ENCODE data around the gene AQP7.
A peak's percentile ranks its signal among the peaks of the same experiment; 100 is the strongest.
"Not testable (repeated sequence)": the region's sequence is repeated elsewhere in the genome, so short reads cannot be mapped to it uniquely, and the experiment has no call there.

Gene AQP7

DNA sequence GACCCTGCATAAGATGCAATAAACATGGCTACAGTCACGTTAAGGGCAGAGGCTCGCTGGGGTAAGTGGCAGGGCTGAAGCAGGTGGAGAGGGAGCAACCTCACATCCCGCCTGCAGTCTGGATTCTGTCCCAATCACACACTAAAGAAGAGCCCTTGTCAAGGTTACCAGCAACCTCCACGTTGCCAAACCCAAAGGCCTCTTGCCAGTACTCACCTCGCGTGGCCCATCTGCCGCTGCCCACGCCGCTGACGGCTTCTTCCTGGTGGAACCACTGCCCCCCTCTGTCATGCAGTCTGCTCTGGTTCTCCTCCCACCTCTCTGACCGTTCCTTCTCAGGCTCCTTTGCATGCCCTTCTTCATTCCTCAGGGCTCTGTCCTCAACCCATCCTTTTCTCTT is 8.8 kb downstream of the AQP7 start:
- no peak for DNase-seq

DNA sequence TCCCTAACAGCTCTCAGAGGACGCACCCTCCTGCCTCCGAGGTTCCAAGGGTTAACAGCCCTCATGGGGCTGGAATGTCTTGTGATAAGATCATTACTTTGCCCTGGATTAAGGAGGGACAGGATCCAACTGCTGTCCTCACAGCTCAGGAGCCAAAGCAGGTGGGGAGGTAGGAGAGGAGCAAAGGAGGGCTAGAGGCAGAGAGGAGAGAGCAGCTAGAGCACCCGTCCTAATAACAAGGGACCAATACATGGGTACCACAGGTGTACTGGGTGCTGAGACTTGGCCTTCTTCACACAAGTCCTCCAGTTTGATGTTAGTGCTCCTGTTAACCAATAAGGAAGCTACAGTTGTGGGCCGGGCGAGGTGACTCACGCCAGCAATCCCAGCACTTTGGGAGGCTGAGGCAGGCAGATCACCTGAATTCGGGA is 9.8 kb downstream of the AQP7 start:
- DNase-seq = not testable (repeated sequence)

DNA sequence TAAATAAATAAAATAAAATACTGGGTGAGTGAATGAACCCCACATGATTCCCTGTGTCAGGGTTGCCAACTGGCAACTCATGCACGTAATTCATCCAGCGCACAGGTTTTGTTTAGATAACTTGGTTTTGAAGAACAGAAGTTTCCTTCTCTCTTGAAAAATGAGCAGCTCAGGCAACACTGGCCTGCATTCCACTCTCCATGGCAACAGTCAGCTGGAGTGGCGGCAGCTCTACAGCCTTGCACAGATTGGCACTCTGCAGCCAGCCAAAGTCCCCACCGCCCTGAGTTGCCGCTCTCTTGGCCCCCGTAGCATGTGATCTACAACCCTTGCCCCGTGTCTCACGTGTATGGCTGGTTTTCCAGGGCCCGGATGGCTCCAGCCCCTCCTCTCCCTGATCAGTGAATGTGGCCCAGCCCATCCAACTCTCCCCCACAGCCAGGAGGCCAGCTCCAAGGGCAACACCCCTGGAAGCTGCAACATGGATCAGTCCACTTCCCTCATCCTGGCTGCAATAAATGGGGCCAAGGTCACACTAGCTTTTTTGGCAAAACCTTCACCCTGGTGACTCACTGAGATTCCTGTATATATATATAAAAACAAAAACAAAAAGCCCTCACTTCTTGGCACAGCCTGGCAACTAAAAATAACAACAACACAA is 11.1 kb downstream of the AQP7 start:
- not testable (repeated sequence) for DNase-seq

DNA sequence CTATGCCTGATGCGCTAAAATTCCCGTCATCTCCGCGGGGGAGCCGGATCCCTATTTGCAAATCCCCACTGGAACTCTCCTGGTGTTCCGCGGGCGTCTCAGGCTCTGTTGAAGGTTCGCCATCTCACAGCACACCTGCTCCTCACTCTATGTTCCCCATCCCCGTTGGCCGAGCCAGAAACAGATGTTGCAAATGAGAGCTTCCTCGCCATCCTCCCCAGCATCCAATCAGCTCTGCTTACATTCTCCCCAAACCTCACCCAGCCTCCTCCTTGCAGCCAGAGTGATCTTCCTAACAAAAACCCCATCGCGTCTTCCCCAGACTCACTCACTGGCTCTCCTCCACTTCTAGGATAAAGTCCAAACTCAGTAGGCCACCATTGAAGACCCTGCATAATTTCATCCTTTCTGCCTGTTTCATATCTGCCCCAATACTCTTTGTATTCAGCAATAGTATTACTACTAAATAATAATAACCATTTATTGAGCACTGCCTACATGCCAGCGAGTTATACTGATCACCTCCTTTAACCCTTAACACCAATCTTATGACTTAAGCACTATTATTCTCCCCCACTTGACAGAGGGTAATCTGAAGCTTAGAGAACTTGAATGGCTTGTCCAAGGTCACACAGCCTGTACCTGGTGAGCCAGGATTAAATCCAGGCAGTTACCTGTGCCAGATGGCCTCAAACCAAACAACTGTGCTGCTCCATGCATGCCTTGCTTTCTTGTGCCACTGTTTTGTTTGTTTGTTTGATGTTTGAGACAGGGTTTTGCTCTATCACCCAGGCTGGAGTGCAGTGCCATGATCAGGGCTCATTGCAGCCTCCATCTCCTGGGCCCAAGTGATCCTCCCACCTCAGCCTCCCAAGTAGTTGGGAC is 14.0 kb downstream of the AQP7 start:
- DNase-seq = no peak

DNA sequence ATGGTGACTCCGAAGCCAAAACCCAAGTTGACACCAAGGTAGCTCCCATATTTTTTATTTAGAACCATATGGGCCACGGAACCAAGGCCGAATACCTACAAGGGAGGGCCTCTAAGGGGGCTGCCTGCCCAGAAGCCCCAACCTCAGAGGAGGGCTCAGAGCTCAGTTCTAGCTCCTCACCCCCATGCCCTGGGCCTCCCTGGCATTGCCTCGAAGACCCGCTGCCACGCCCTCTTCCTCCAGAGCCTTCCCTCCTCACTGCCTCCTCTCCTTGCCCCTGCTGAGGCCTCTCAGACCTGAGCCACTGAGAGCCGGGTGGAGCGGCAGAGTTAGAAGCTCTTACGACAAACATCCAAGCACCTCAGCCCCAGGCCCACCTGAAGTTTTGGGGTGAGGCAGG is 15.4 kb downstream of the AQP7 start:
- DNase-seq = not testable (repeated sequence)

DNA sequence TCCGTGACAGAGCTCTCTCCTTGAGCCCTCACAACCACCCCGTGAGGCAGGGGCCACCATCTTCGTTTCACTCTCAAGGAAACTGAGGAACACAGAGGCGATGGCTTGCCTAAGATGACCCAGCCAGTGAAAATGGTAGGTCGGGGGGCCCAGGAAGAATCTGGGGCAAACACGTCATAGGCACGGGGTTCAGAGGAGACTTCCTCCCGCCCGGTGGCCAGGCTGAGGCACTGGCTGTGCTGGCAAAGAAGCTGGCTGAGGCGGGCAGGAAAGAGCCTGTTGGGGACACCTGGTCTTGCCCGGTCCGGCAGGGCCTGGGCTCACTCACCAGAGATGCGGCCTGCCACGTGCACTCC is 15.7 kb downstream of the AQP7 start:
- not testable (repeated sequence) for DNase-seq

DNA sequence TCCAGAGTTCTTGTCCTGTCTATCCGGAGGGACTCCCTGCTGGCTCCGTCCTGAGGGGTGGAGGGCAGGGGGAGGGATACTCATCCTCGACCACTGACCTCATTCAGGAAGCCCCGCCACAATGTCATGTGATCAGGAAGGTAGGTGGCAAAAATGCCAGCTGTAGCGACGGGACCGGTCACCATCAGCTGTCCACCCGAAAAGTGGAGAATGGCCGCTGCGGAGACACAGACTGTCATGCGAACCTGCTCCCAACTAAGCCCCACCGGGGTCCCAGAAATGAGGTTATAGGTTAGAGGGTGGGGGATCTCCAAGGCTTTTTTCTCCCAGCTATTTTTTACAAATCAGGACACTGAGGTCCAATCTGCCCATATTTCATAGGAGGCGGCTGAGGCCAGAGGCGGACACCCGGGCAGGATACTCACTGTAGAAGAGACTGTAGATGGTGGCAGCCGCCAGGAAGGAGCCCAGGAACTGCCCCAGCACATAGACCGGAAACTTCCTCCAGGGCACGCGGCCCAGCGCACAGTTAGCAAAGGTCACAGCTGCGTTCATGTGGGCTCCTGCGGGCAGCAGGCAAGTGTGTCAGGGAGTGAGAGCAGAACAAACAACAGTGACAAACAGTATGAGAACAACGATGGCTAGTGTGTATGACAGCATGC is 16.3 kb downstream of the AQP7 start:
- DNase-seq = not testable (repeated sequence)

DNA sequence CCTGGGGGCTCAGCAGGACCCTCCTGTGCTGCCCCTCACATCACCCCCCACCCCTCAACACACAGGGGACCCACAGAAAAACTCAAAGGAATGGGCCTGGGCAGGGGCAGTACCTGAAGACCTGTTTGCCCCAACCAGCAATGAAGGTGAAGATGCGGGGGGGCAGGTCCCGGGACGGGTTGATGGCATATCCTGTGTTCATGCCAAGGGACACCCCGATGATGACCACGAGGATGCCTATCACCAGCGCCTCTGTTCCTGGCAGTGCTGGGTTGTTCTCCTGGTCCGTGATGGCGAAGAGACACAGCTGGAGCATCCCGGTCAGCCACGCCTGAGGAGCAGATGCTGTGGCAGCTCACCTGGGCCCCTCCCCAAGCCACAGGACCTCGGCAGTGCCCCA is 16.8 kb downstream of the AQP7 start:
- not testable (repeated sequence) for DNase-seq

DNA sequence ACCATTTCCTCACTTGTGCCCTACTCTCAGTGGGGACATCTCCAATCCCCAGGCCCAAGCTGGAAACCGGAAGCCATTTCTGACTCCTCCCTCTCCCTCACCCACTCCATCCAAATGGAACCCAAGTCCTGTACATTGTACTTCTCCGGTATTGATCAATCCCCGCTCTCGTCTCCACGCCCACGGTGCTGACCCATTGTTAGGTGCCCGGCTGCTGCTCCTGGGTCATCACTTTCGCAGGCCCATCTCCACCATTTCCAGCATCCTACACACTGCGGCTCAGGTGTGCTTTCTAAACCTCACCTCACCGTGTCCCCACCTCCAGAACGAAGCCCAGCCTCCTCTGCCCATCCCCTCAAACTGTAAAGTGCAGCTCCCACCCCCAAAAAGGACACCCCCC is 19.0 kb downstream of the AQP7 start:
- DNase-seq = not testable (repeated sequence)

DNA sequence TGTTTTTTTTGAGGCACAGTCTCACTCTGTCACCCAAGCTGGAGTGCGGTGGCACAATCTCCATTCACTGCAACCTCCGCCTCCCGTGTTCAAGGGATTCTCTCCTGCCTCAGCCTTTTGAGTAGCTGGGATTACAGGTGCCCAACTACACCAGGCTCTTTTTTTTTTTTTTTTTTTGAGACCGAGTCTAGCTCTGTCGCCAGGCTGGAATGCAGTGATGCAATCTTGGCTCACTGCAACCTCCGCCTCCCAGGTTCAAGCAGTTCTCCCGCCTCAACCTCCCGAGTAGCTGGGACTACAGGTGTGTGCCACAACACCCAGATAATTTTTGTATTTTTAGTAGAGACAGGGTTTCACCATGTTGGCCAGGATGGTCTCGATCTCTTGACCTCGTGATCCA is 20.0 kb downstream of the AQP7 start:
- not testable (repeated sequence) for DNase-seq

DNA sequence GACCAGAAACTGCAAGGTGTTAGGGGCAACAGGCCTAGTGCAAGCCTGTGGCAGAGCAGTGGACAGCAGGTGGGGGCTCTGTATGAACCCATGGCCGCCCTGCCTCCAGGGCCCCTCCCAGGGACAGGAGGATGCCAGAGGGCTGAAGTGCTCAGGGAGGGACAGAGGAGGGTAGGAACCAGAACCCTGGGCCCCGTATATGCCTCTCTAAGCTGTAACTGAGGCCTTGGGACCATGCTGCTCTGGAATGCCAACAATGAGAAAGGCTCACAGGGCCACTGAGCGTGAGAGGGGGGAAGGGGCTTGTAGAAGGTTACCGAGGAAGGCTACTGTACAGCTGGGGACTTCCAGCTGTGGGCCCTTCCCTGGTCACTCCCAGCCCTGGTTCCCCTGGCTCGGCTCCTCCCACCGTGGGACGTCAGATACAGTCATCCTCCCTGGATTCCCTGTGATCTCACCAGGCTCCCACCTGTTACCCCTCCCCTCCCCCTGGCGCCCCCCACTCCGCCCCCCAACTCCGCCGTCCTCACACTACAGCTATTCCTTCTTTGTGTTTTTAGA is 21.1 kb downstream of the AQP7 start:
- DNase-seq = no peak

DNA sequence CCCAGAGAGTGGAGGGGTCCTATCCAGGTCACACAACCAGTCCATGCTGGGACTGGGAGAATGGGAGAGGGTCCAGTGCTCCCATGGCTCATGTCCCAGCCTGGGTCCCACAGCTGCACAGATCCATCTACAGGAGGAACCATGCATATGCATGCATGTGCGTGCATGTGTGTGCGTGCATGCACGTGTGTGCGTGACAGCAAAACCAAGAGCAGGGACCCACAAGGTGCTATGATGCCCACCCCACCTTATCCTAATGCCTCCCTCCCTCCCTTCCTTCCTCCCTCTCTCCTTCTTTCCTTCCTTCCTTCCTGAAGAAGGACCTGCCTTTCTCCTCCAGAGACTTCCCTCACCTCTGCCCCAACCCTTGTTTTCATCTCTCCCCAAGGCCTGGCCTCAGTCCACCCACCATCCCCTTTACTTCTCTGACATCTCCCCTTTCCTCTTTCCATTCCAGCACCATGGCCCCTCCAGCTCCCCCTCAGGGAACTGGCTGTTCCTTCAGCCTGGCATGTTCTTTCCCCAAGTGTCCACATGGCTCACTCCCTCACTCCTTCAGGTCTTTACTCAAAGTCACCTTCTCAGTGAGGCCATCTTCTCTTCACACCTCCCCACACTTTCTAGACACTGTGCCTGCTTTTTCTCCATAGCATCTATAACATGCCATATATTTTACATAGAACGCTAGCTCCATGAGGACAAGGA is 21.8 kb downstream of the AQP7 start:
- DNase-seq = no peak

DNA sequence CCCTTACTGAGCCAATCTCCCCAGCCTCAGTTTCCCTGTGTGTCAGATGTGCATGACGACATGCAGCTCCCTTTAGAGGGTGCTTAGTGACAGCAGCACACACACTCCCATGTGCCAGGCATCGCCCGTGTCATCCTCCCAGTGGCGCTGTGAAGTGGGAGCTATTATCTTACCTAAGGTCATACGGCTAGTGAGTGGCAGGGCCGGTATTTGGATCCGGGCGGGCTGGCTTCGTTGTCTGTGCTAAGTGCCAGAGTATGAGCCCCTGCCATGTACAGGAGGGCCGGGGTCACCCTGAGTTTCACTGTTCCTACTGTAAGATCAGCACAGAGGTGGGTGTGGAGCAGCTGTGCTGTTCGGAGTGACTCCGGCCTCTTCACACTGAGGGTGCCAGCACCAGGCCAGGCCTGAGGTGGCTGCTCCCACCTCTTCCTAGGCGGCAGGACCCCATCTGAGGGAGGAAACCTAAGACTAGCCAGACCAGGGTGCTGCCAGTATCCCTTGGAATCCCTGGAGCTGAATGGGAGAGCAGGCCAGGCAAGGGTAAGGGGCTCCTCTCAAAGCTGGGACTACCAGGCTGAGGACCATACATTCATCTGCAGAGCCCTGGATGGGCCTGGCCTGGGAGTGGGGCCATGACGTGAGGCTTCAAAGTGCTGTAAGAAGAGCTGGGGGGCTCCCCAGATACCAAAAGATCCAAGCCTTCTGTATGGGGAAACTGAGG is 22.5 kb downstream of the AQP7 start:
- no peak for DNase-seq

DNA sequence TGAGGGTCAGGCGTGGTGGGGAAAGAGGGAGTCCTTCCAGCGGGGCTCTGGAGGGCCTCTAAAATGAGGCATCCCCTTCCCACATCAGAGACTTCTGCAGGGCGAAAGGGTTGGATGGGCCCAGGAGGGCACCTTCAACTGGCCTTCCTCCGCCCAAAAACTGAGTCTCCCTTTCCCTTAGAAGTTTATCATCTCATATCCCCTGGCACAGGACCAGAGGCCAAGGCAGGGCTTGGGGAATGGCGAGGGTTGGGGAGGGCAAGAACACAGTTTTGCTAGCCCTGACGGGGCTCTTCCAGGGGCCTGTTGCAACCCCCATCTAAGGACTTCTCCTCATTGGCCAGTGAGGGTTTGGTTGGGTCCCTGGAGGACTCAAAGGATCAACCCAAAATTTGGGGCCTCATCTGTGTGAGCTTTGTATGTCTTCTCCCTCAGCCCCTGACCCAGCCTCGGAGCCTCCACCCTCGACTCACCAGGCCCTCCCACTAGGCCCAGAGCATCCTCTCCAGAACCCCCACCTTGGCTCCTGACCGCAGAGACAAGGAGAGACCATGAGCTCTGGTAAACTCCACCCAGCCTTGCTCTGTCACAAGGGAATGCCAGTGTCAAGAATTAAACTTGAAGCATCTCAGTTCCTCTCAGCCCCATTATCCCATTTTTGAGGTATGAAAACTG is 24.1 kb downstream of the AQP7 start:
- no peak for DNase-seq

DNA sequence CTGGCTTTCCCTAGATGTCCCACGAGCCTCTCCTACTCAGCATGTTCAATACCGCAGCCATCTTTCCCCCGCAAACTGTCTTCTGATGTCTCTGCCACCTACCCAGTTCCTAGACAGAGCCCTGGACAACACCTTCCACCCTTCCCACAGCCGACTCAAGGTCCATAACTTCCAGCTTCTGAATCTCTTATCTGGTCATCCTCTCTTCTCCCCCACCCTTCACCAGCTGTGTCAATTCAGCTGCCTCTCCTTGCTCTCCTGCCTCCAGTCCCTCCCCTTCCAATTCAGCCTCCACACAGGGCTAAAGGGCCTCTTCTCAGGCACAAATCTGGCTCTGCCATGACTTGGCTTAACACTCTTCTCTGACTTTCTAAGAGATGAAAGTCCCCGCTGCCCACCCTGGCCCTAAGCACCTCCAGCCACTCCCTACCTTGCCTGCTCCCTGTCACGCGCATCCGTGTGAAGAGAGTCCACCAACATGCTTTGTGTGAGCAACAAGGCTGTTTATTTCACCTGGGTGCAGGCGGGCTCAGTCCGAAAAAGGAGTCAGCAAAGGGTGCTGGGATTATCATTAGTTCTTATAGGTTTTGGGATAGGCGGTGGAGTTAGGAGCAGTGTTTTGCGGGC is 25.2 kb downstream of the AQP7 start:
- no peak for DNase-seq

DNA sequence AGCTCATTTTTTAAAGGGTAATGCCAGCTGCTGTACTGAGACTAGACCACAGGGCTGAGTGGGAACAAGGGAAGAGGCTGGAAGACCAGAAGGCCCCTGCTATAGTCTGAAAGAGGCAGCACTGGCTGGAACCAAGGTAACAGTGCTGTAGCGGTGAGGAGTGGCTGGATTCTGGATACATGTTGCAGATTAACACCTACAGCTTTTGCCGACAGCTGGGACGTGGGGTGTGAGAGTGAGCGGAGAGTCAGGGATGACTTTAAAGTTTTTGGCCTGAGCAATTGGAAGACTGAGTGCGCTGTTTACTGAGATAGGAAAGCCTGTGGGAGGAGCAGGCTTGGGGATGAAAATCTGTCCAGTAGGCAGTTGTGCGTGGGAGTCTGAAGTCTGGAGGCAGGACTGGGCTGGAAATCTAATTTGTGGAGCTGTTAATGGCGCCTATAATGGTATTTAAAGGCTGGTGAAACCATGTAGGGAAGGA is 26.5 kb downstream of the AQP7 start:
- no peak for DNase-seq

DNA sequence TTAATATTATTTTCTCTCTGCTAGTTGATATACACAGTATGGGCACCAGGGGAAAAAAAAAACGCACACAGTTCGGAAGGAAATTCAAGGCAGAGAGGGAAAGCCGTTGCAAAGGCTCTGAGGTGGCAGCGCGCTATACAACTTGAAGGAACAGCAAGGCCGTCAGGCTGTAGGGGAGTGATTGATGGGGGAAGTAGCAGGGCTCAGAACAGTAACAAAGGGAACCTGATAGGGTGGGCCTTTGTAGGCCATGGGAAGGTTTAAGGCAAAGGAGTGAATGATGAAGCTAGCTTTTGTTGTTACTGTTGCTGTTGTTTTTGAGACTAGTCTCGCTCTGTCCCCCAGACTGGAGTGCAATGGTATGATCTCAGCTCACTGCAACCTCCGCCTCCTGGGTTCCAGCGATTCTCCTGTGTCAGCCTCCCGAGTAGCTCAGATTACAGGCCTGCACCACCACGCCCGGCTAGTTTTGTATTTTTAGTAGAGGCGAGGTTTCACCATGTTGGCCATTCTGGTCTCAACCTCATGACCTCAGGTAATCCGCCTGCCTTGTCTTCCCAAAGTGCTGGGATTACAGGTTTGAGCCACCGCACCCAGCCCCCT is 27.0 kb downstream of the AQP7 start:
- no peak for DNase-seq

DNA sequence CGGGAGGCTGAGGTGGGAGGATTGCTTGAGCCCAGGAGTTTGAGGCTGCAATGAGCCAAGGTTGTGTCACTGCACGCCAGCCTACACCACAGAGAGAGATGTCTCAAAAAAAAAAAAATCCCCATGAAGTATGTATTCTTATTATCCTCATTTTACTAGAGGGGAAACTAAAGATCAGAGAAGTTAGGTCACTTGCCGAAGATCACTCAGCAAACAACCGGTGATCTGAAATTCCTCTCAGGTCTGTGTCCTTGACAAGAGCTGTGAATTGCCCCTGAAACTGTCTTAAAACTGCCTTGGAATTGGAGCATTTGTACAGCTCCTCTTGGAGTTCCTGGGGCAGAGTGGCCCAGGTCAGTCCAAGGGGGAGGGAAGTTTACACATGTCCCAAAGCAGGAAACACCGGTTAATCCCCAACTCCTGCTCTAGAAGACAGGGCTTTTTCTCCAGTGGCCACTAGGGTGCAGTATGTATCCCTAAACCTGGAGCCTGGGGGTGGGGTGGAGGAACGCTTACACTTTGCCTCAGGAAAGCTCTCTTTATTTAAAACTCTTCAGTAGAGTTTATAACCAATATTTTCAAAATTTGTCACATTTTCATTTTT is 27.6 kb downstream of the AQP7 start:
- peak; percentile 47 for DNase-seq

DNA sequence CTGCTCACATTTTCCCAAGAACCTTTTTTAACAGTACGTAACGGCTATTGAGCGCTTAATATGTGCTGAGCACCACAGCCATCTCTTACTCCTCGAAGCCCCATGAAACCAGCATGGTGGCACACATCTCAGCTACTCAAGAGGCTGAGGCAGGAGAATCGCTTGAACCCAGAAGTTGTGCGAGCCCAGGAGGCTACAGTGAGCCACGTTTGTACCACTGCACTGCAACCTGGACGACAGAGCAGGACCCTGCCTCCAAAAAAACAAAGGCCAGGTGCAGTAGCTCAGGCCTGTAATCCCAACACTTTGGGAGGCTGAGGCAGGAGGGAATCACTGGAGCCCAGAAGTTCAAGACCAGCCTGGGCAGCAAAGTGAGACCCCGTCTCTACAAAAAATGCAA is 28.2 kb downstream of the AQP7 start:
- DNase-seq = no peak

DNA sequence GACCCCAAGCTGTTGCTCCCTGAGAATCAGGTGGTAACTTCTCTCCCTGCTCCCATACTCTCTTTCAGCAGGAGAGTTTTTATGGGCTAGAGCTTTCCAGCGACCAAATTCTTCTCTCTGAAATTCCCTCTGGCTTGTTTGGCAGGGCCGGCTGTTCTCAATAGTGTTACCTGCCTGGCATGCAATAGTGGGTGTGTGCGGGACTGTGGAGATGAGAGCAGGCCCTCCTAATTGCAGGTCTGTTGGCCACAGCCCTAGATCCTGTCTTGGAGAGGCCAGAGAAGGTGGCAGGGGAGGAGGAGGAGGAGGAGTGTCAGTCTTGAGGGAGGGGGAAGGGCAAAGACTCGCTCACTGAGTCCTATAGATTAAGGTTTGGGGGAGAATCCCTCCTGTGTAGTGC is 29.5 kb downstream of the AQP7 start:
- no peak for DNase-seq
